Cortex of kidney (tissue), 1 donor: Measurements from ENCODE around the gene CHD6.

Experiments
- DNase-seq: peaks from one replicate; lab custom pipeline; 2025; lab: John Stamatoyannopoulos, UW

CHD6 gene

DNA sequence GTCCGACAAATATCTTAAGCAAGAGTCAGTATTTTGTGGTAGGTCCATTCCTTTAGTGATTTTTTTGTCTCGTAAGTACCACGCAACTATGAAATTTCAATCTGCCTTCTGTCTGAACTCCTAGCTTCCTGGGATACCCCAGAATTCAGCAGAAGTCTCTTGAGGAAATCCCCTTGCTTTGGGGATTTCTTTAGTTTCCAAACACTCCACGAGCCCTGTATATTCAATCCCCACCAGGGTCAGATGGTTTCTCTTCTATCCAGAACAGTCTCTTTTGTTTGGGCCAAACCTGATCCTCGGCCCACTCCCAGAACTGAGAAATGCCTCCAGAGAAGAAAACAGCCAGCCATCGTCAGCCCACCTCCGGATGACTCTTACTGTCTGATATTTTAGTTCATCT lies 113.0 kb downstream of the CHD6 start:
- no peak for DNase-seq

DNA sequence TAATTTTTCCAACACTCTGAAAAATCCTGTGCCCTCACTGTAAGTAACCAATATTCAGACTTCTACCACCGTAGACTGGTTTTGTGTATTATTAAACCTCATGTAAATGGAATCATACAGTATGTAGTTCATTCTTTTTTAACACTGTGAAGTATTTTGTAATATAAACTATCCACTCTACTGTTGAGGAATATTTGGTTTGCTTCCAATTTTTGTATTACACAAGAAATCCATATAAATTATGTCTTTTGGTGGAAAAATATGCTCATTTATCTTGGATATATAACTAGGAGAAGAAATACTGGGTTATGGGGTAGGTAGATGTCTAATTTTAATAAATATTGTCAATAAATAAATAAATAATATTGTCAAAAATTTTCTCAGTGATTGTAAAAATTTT lies 116.8 kb downstream of the CHD6 start:
- DNase-seq: no peak

DNA sequence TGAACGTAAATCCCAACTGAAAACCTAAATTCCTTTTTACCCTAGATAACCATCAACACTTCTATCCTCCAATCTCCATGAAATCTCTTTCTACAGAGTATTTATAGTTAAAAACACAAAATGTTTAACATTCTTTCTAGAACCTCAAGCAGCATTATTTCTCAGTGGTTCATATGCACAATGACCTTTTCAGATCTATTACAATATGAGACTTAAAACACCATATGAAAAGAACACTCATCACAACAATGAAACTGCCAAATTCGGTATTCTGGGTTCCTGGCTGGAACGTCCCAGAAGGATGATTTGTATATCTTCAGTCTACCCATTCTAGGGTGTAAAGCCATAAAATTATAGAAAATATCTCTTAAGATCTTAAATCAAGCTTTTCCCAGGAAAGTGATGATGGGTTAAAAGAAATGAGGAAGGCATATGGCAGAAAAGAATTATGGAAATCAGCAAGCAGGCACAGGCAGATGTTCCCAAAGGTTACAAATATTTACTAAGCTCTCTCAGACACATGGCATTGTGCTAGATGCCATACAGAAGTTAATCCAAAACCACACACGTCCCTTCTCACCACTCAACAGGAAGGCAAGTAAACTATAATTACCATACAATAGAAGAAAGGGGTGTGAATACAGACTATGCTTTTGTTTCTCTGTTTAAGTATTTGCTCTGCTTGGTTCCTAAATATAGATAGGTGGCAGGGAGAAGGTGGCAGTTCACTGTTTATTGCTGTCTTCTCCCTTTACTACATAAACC lies 118.0 kb downstream of the CHD6 start:
- no peak for DNase-seq

DNA sequence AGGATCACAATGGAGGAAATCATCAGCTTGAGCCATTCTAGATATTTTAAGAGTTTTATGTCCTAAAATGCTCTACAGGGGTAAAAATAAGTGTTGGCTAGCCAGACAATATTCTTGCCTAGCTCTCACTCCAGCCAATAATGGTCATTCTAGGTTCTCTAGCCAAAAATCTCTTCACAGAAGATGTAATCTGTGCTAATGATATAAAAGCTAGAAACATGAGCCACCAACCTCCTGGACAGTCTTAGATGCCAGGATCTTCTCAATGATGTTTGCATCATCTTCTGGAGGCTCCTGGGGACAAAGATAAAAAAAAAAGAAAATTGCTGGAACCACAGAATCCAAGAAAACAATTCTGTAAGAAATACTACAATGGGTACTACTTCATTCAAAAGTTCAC lies 119.1 kb downstream of the CHD6 start:
- no peak for DNase-seq

DNA sequence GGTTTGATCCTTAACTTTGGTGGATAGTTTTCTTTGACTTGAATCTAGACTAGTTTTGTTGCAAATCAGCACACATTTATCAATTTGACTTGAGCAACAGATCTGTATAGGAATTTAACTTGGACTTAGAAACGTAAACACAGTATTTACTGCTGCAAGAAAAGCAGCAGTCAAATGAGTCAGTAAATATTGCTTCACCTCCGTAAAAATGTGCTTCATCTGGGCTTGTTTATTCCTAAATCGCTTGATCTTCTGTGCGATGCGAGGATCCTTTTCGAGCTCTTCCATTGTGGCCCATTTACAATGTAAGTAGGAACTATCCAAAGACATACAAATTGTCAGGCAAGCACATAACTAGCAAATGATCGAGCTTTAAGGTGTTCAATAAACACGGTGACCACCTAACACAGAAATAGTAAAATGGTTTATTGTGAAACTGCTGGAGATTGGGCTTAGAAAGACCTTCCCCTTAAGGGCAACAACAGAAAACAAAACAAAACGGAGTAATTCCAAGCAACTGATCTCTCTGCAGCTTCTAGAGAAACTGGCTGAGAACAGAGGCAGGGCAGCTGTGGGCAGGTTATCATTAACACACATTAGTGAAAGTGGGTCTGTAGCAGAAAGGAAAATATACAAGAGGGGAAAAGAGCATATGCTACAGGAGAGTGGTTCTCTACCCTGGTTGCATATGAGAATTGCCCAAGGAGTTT lies 120.8 kb downstream of the CHD6 start:
- no peak for DNase-seq

DNA sequence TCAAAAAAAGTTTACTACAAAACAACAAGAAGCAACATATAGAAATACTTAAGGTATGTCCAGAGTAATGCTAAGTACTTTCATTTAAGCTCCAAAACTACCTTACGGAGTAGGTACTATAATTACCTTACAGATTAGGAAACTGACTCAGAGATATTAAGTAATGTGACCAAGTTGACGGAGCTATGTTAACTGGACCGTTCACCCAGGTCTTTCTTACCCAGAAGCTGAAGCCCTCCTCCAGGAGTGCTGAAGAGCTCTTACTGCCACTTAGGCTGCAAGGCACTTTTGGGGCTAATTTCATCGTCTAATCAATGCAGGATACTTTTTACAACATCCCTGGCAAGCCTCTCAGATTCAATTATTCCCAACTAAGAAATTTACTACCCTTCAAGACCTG lies 123.7 kb downstream of the CHD6 start:
- no peak for DNase-seq

DNA sequence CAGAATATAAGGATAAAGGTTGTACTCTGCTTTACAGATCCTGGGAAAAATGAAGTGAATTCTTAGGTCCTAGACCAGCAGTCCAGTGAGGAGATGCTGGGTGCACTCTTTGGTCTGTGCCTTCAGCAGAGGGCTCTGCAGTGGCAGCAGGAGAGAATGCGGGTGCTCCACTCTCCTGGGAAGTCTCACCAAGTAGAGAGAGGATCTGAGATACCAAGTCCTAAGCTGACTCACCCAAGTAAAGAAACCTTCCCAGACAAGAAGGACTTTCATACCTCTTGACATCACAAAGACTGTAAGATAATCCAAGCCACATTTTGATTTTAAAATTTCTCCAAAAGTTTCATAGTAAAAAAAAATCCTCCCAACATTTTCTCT lies 134.6 kb downstream of the CHD6 start:
- DNase-seq: no peak

DNA sequence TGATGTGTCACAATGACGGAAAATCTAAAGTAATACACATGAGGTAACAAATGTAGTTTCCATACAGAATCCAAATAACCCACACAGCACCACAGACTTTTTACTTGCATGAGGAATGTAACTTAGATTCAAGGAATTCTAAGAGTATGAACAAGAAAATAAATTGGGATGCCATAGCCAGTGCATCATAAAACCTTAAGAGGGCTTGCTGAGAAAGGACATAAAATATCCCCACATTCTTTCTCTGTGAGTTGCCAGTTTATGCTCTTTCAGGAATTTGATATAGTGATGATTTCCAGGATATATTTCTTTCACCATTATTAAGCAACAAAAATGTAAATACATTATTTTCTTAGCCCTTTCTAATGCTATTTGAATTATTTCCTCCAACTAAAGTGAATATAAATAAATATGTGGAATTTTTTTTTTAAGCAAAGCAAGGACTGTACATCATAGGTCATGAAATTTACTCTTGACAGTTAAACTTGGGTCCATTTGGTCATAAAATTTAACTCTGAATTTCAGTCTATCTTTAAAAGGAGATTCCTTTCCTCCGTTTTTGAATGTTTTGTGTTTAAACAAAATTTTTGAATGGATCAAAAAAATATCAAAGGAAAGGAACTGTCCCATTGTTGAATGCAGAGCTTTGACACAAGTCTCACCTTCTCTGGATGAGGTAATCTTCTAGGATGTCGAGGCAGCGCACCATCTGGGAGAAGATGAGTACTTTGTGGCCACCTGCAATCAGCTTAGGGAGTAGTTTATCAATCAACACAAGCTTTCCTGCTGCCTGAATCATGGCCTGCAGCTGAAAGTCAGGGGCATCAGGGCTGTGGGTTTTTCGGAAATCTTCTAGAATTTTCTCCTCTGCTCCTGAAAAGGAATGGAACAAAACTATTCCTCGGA lies 135.3 kb downstream of the CHD6 start:
- DNase-seq: no peak

DNA sequence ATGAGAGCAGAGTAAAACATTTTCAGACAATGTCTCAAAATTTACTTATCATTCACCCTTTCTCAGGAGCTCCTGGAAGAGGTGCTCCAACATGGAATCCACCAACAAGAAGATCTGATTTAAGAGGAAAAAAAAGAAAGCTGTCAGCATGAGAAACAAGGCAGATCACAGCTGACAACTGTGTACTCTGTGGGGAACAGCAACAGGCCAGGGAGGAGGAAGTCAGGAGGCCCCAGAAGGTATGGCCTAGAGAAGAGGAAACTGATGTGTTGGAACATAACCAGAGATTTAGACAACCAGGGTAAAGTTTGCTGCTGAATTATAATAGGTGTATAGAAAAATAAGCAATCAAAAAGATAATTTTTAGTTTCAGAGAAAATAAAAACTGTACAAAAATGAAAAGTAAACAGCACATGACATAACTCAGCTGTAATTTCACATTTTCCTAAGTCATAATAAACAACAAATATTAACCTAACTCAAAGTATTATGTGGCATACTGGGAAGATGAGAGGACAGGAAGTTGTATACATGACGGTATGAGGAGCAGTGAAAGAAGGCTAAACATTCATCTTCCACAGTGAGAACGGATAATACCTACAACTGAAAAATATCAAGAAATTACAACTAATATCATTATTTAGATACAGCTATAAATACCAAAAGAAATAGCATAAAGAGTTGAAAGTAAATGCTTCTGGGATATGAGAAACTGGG lies 138.0 kb downstream of the CHD6 start:
- DNase-seq: no peak

DNA sequence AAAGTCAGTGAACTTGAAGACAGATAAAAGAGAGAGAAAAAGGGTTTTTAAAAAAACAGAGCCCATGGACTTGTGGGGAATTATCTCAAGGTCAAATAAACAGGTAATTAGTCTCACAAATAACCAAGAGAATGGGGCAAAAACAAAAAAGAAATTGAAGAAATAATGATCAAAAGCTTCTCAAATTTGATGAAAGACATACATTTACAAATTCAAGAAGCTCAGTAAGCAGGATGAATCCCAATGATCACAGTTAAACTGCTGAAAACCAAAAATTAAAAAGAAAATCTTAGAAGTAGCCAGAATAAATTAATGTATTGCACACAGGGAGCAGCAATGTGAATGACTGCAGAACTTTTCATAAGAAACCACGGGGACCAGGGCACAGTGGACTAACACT lies 139.1 kb downstream of the CHD6 start:
- no peak for DNase-seq

DNA sequence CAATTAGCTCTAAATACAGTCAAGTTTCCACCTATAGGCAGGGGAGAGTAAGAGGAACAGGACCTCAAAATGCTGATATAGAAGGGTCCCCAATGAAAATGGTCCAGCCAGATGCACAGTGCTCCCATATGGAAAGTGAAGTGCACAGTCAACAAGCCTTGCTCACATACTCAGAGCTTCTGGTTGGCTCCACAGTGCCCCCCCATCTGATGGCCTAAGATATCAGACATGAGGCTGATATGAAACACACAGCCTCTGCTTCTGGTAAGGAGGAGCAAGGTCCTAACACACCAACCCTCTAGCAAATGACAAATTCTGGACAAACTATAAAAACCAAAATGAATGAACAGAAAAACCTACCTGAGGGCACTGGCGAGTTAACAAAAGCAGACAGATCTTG lies 140.2 kb downstream of the CHD6 start:
- DNase-seq: no peak

DNA sequence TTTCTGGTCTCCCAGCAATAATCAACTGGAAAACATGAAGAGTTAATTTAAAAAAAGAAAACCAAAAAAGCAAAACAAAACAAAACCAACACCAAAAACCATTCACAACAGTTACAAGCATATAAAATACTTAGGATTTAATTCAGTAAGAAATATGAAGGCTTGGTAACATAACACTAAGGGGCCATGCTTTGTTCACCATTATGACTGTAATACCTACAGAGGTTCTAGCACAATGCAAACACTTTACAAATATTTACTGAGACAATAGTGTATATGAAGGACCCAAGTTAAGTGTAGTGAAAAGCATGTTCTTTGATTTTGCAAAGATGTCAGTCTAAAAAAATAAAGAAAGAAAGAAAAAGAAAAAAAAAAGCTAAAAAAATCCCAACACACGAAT lies 141.7 kb downstream of the CHD6 start:
- no peak for DNase-seq

DNA sequence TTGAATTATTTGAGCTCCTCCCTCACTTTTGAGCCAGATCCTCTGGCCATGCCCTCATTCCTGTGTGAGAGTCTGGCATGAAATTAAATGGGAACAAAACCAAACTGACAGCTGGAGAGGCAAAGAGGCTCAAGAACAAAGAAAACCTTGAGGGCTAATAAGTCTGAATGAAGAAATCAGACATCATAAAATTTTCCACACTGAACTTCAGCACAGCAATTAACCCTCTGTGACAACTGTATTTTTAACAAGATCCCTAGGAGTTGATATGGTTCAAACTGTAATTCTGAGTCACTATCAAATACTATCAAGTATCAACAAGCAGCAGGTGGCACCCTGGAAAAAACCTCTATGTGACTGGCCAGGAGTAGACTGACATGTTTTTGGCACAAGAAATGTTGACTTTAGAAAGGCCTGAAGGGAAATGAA lies 142.2 kb downstream of the CHD6 start:
- no peak for DNase-seq

DNA sequence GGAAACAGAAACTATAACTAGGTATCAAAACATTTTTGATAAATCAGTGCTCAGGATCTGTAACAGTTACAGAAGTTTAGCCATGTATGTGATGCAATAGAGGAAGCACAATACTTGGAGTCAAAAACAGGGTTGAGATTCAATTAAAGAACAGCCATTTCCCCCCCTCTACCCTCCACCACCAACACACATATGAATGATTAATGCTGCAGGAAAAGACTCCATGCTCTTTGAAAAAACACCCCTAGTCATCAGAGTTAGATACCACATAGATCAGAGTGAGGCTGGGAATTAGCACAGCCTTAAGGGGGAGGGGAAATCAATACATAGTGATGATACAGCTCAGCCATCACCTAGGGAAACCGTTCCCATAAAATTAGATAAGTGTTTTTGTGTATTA lies 142.7 kb downstream of the CHD6 start:
- no peak for DNase-seq

DNA sequence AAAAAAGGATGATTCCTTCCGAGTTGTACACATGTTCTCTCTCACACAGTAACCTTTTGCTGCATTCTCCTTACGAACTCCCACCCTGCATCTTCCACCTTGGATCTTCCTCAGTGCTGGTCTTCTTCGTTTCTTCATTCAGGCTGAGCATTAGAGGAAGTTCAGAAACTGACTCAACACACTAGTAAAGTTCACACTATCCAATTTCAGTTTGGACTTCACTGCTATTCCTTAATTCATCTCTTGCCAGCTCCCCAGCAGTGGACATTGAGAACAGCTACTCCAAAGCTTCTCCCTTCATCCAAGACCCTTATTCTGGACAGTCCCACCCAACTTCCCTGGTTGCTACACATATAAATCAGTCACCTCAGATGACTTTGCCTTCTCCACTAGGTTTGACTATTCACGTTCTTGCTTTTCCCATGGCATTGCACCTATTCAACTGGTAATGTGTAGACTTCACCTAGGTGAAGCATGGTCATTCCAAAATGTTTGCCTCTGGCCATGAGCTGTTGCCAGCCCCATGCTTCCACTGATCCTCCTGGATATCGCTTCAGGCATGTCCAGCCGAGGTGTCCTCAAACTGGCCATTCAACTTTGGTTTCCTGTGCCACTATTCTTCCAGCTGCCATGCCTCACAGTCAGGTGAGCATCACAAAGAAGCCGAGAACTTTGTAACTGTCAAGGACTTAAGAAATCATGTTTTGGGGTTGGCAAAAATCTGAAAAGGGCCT lies 147.6 kb downstream of the CHD6 start:
- no peak for DNase-seq

DNA sequence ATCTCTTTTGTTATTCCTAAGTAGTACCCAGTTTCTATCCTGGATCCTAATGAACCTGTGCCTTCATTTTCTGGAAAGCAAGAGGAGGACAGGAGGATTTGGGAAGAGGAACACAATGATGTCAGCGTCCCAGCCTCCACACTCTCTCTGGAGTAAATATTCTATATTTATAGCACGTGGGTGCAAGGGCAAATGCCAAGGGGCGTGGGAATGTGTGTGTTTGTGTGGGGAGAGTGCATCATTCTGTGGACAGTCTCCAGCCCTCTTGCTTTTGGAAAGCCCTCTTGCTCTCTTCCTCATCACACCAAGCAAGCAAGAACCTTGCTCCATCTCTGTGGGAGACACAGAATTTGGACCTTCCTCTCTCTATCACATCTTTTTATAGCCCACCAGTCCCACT lies 148.3 kb downstream of the CHD6 start:
- no peak for DNase-seq

DNA sequence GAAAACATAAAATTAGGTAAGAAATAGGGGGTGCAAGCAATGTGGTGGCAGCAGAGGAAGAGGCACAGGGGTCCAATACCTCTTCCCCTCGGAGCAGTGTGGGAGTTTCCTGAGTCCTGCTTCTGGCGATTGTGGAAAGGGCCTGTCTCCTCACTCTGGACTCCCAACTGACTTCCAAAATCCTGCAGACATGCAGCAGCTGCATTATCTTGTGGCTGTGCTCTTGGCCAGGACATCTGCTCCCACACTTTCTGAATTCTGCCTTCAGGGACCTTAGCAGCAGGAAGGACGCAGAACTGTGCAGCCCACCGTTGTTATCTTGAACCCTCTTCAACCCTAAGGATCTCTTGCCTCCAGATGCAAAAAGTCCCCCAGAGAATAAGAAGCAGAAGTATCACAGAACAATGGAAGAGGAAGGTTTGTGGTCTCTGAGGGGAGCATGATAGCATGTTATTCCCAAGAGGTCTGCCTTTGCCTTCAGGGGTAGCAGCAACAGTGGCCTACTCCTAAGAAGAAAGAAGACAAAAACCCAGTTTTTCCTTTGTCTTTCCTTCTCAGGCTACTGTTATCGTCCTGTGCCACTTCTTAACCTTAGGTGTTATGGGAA lies 149.1 kb downstream of the CHD6 start:
- DNase-seq: no peak

DNA sequence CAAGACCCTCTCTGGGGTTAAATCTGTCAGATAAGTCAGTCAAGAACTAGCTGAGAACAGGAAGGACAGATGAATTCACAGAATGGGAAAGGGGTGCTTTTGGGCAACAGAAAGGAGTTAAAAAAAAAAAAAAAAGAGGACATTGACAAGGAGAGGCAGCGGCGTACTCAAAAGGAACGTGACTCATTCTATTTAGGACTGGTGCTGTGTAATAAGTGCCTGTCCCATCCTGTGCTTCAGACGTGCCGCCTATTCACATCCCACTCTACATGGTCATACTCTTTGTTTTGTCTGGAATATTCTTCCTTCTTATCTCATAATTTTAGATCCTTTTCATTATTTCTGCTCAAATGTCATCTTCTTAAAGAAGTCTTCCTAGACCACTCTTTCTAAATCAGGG lies 150.5 kb downstream of the CHD6 start:
- no peak for DNase-seq

DNA sequence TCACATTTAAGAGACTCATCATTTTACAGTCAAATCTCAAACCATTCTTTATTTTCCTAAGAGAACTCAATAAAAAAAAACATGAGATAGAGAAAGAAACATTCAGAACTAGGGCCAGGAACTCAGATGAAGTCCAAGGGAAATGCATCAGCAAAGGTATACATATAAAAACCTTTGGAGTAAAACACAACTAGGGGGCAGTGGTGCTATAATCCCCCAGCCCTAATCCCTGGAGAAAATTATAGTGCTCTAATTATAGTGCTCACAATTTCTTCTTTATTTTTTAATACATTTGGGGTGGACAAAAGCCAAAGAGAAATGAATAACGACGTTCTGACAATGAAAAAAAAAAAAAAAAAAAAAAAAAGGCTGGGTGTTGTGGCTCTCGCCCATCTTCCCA lies 151.0 kb downstream of the CHD6 start:
- no peak for DNase-seq

DNA sequence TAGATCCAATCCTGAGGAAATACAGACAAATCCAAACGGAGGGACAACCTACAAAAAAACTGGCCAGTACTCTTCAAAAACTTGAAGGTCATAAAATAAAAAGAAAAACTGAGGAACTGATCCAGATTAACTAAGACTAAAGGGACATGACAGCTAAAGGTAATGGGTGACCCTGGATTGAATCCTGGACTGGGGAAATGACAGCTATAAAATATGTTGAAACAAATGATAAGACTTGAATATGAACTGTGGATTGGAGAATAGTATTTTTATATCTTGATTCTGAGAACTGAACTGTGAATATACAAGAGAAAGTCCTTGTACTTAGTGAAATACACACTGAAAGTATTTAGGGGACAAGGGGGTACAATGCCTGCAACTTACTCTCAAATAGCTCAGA lies 154.6 kb downstream of the CHD6 start:
- DNase-seq: no peak
